Effector memory CD8-positive, alpha-beta T cell (primary cell): Measurements from ENCODE around the gene GALK1.
"Not testable (repeated sequence)": the region's sequence is repeated elsewhere in the genome, so short reads cannot be mapped to it uniquely, and the experiment has no call there.

Experiments used
- ATAC-seq: fragments of 150-1000 bp; cut with Tn5 transposase; replicated peaks from 2 replicates; pipeline ENCODE4 v1.10.0; 2021; ENCODE audit warnings: mild to moderate bottlenecking, moderate library complexity
- DNase-seq, 3 experiments: peaks; one replicate each; pipeline ENCODE4 v3.0.0; 2021
- H3K27ac Mint-ChIP-seq, 2 donors: one replicate each; pipeline ENCODE4 v1.8.0; 2022; ENCODE audit warnings: mild to moderate bottlenecking in 2 of 2, mixed read lengths in 2 of 2, moderate library complexity in 2 of 2
- H3K27me3 Mint-ChIP-seq, 2 donors: one replicate each; pipeline ENCODE4 v1.8.0; 2022; ENCODE audit warnings: mixed read lengths in 2 of 2
- H3K36me3 Mint-ChIP-seq: one replicate; pipeline ENCODE4 v1.8.0; 2022; ENCODE audit warnings: mild to moderate bottlenecking, moderate library complexity, mixed read lengths; ENCODE audit not compliant: insufficient read depth
- H3K4me1 Mint-ChIP-seq, 2 donors: one replicate each; pipeline ENCODE4 v1.8.0; 2022; ENCODE audit warnings: low read depth in 2 of 2, mixed read lengths in 2 of 2
- H3K4me3 Mint-ChIP-seq, 2 donors: one replicate each; pipeline ENCODE4 v1.8.0; 2022; ENCODE audit warnings: mild to moderate bottlenecking in 2 of 2, mixed read lengths in 2 of 2, moderate library complexity in 2 of 2
- H3K9me3 Mint-ChIP-seq, 2 donors: one replicate each; pipeline ENCODE4 v1.8.0; 2022; ENCODE audit warnings: mixed read lengths in 2 of 2
- total RNA-seq, 9 experiments: gene quantifications; one replicate each; lab custom pipeline; 2026; lab: John Stamatoyannopoulos, UW

Gene GALK1
- 6.8 to 20.9 (median 9.8) reads per million in 9 experiments for total RNA-seq

DNA sequence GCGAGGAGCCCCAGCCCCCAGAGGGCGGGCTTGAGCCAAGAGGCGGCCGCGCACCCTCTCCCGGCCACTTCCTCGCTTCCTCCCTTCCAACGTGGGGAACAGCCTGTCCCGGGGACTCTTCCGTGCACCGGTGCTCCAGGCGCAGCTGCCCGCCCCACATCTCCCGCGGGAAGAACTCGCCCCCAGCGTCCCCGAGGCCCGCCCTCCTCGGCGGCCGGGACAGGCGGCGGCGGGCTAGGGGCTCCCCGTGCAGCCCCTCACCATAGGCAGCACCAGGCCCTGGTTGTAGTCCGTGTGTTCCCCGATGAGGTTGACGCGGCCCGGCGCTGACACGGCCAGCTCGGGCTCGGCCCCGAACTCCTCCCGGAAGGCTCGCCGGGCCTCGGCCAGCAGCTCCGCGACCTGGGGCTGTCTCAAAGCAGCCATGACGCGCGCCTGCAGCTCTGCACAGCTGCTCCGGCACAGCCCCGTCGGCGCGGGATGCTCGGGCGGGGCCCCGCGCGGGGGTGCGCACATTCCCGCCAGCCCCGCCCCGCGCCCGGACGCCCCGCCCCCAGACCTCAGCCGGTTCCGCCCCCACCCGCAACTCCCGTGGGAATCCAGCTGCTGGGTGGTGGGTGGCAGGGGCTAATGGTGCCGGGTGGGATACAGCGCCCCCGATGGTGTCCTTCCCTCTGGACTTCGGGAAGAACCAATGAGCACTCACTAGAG is at the start of gene GALK1:
GALK1 (minus strand) TSS at position 482 of the 711 bp plus-strand sequence; CDS start at position 426, 56 bp downstream.
- ATAC-seq (peak; percentile 95), DNase-seq (peak in 2 of 3 experiments; percentile 53 to 62)
- H3K27me3 Mint-ChIP-seq: no peaks in the 10 kb centered on the region
- H3K27ac Mint-ChIP-seq: peak within 1 kb of the TSS; percentile 44 to 59
- no peaks in the 10 kb centered on the region for H3K36me3 Mint-ChIP-seq
- H3K4me3 Mint-ChIP-seq: peak within 1 kb of the TSS; percentile 72 to 80
- no peaks in the 10 kb centered on the region for H3K9me3 Mint-ChIP-seq
- peaks cover 8 to 17% of the 10 kb centered on the region in 2 donors for H3K4me1 Mint-ChIP-seq

- H3K27ac Mint-ChIP-seq: no peak overlapping the region
- H3K9me3 Mint-ChIP-seq: no peaks in the 10 kb centered on the region
- peaks cover 14% of the 10 kb centered on the region for H3K36me3 Mint-ChIP-seq
- no peak for DNase-seq
- H3K4me1 Mint-ChIP-seq: peaks cover 0 to 4% of the 10 kb centered on the region in 2 donors
- no peak for ATAC-seq
- H3K27me3 Mint-ChIP-seq: no peaks in the 10 kb centered on the region
- no peak overlapping the region for H3K4me3 Mint-ChIP-seq
These were observed 49.0 kb upstream of the GALK1 start for GRCh38 chr17:75814021-75814395.

DNA sequence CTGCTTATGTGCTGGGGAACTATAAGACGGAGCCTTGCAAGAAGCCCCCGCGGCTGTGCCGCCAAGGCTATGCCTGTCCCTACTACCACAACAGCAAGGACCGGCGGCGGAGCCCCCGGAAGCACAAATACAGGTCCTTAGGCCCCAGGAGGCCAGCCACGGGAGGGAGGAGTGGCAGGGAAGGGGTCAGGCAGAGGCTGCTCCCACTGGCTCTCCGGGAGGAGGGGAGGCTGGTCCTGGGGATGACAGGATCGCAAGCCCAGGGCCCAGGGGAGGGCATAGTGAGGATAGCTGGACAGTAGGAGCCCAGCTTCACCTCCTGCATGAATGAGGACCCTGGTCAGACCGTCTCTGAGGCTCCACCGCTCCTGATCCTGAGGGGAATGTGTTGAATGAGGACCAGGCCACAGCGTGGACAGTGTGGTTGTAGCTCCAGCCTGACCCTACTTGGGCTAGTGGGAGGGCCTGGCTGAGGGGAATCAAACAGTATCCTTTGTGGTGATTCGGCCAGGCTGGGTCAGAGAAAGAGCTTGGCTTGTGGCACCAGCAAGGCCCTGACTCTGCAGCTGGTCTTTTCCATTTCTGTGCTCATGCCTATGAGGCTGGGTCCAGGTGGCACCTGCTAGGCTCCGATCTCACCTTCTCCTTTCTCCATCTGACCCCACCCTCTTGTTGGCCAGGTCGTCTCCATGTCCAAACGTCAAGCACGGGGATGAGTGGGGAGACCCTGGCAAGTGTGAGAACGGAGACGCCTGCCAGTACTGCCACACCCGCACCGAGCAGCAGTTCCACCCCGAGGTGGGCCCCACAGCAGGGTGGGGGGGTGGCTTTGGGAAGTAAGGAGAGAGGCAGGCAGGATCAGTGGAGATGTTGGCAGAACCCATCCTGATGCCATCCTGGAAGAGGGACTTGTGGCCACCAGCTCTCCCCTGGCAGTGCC is 48.4 kb upstream of the GALK1 start:
- Mint-ChIP-seq H3K27ac (peak overlapping the region in 1 of 2 donors; percentile 14), H3K4me1 (peaks cover 3% of the 10 kb centered on the region in 2 donors), H3K4me3 (no peak overlapping the region), H3K9me3 (no peaks in the 10 kb centered on the region), H3K27me3 (no peaks in the 10 kb centered on the region), H3K36me3 (peaks cover 15% of the 10 kb centered on the region)
- DNase-seq (no peak), ATAC-seq (no peak)

GRCh38 chr17:75812096-75813013 is 47.4 kb upstream of the GALK1 start:
- Mint-ChIP-seq H3K4me3 (no peak overlapping the region), H3K36me3 (peaks cover 15% of the 10 kb centered on the region), H3K9me3 (no peaks in the 10 kb centered on the region), H3K27me3 (no peaks in the 10 kb centered on the region), H3K4me1 (peaks cover 3 to 7% of the 10 kb centered on the region in 2 donors), H3K27ac (peak overlapping the region in 1 of 2 donors; percentile 14)
- ATAC-seq: no peak
- DNase-seq: no peak

- Mint-ChIP-seq H3K27me3 (no peaks in the 10 kb centered on the region), H3K36me3 (peaks cover 15% of the 10 kb centered on the region), H3K9me3 (no peaks in the 10 kb centered on the region), H3K27ac (no peak overlapping the region), H3K4me3 (no peak overlapping the region), H3K4me1 (peaks cover 3 to 7% of the 10 kb centered on the region in 2 donors)
- DNase-seq (no peak), ATAC-seq (no peak)
These were observed 46.2 kb upstream of the GALK1 start for GRCh38 chr17:75811174-75811573.

DNA sequence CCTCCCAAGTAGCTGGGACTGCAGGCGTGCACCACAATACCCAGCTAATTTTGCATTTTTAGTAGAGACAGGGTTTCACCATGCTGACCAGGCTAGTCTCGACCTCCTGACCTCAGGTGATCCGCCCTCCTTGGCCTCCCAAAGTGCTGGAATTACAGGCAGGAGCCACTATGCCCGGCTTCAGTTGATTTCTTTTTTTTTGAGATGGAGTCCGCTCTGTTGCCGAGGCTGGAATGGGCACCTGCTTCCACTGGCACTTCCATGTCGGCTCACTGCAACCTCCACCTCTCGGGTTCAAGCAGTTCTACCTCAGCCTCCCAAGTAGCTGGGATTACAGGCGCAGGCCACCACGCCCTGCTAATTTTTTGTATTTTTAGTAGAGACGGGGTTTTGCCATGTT is 45.8 kb upstream of the GALK1 start:
- not testable (repeated sequence) for H3K4me1 Mint-ChIP-seq, DNase-seq, H3K27me3 Mint-ChIP-seq, H3K4me3 Mint-ChIP-seq, H3K27ac Mint-ChIP-seq, H3K9me3 Mint-ChIP-seq, ATAC-seq
- peaks cover 15% of the 10 kb centered on the region for H3K36me3 Mint-ChIP-seq

DNA sequence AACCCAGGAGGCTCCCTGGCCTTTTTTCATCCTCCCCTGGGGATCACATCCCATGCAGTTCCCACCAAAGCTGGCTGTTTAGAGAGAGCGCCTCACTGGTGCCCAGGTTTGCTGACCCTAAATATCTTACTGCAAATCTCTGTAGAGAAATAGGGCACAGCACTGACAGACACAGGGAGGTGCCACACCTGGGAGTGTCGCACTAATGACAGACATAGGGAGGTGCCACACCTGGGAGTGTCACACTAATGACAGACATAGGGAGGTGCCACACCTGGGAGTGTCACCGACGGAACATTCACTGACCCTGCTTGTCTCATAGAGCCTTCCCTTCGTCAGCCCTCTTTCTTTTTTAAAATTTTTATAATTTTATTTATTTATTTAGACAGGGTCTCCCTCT is 45.2 kb upstream of the GALK1 start:
- DNase-seq (no peak), ATAC-seq (no peak)
- H3K9me3 Mint-ChIP-seq: no peaks in the 10 kb centered on the region
- H3K36me3 Mint-ChIP-seq: peaks cover 15% of the 10 kb centered on the region
- no peaks in the 10 kb centered on the region for H3K27me3 Mint-ChIP-seq
- no peak overlapping the region for H3K4me3 Mint-ChIP-seq
- peak overlapping the region in 1 of 2 donors; percentile 26 for H3K27ac Mint-ChIP-seq
- peaks cover 3 to 7% of the 10 kb centered on the region in 2 donors for H3K4me1 Mint-ChIP-seq

GRCh38 chr17:75809631-75810111 is 44.7 kb upstream of the GALK1 start:
- no peak for DNase-seq
- no peaks in the 10 kb centered on the region for H3K9me3 Mint-ChIP-seq
- H3K27ac Mint-ChIP-seq: peak overlapping the region in 1 of 2 donors; percentile 26
- peaks cover 11% of the 10 kb centered on the region for H3K36me3 Mint-ChIP-seq
- H3K27me3 Mint-ChIP-seq: no peaks in the 10 kb centered on the region
- H3K4me1 Mint-ChIP-seq: peaks cover 3 to 7% of the 10 kb centered on the region in 2 donors
- no peak for ATAC-seq
- H3K4me3 Mint-ChIP-seq: no peak overlapping the region

DNA sequence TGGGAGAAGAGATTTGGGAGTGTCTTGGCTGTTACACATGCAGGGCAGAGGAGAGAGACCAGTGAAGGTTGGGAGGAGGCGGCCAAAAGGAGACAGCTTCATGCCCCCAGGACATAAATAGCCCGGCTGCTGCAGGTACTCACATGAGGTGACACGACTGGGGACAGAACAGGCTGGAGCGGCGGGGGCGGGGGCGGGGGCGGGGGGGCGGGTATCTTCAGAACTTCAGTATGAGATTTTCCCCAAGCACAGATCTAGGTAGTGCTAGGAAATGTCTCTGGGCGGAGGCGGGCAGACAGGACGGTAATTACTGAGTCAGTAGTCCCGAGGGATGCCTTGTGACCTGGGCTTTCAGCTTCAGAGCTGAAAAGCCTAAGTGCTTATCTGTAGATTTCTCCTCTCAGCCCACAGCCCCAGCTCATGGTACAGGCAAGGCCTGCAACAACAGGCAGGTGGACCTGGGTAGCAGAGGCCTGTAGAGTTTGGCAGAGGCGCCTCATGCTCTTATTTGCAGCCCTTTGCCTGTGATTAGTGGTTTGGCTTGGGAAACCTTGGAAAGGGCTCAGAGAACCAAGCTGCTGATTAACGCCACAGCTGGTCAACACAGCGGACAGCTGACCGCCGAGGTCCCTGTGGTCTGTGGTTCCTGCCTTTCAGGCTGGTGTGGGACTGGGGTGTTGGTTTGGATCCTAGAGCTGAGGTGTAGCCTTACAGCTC is 44.1 kb upstream of the GALK1 start:
- DNase-seq (no peak), ATAC-seq (no peak)
- H3K36me3 Mint-ChIP-seq: peaks cover 17% of the 10 kb centered on the region
- H3K27me3 Mint-ChIP-seq: no peaks in the 10 kb centered on the region
- peak overlapping the region in 1 of 2 donors; percentile 89 for H3K27ac Mint-ChIP-seq
- no peak overlapping the region for H3K4me3 Mint-ChIP-seq
- no peaks in the 10 kb centered on the region for H3K9me3 Mint-ChIP-seq
- peaks cover 3 to 7% of the 10 kb centered on the region in 2 donors for H3K4me1 Mint-ChIP-seq

DNA sequence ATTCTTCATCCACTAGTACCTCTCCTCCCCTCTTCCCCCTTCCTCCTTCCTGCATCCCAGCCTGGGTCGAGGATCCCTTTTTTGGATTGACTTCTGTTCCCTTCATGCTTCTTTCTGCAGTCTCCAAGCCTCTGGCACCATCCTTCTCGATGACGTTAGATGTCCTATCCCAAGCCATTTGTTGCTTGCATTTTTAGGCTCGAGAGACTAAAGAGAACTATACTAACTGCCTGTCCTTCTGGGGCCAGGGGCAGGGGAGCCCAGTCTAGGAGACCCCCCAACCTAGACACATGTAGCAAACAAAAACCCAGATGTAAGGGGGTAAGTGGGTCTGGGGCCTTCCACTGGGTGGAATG is 43.5 kb upstream of the GALK1 start:
- H3K27me3 Mint-ChIP-seq: no peaks in the 10 kb centered on the region
- DNase-seq (no peak), ATAC-seq (no peak)
- no peaks in the 10 kb centered on the region for H3K9me3 Mint-ChIP-seq
- peaks cover 3 to 8% of the 10 kb centered on the region in 2 donors for H3K4me1 Mint-ChIP-seq
- no peak overlapping the region for H3K4me3 Mint-ChIP-seq
- H3K27ac Mint-ChIP-seq: peak overlapping the region in 1 of 2 donors; percentile 89
- H3K36me3 Mint-ChIP-seq: peaks cover 14% of the 10 kb centered on the region

GRCh38 chr17:75807861-75808260 is 42.9 kb upstream of the GALK1 start:
- Mint-ChIP-seq H3K36me3 (peaks cover 13% of the 10 kb centered on the region), H3K27ac (peak overlapping the region; percentile 62 to 89), H3K4me3 (no peak overlapping the region), H3K4me1 (peaks cover 3 to 10% of the 10 kb centered on the region in 2 donors), H3K9me3 (no peaks in the 10 kb centered on the region), H3K27me3 (no peaks in the 10 kb centered on the region)
- ATAC-seq (no peak), DNase-seq (no peak)

DNA sequence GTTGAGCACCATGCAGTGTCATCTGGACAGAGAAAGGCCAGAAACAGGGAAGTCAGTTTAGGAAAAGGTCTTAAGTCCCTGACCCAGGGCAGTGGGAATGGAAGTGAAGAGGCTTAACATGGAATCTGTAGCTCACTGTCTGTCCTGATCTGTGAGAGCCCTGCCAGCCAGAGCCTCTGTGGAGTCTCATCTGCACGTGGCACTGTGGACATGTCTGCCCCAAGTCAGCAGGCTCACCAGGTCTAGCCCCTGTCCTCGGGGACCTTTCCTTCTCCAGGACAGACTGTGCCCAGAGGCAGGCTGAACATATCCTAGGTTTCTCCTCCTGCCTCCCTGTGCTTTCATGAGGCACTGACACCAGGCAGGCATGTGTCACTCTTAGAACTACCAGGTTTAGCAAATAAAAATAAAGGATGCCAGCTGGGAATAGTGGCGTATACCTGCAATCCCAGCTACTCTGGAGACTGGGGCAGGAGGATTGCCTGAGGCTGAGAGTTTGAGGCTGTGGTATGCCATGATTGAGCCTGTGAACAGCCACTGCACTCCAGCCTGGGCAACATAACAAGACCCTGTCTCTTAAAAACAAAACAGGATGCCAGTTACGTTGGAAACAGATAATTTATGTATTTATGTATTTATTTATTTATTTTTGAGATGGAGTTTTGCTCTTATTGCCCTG is 42.0 kb upstream of the GALK1 start:
- DNase-seq: no peak
- no peak for ATAC-seq
- peaks cover 22% of the 10 kb centered on the region for H3K36me3 Mint-ChIP-seq
- no peak overlapping the region for H3K4me3 Mint-ChIP-seq
- H3K27me3 Mint-ChIP-seq: no peaks in the 10 kb centered on the region
- H3K4me1 Mint-ChIP-seq: peaks cover 3 to 10% of the 10 kb centered on the region in 2 donors
- no peak overlapping the region for H3K27ac Mint-ChIP-seq
- no peaks in the 10 kb centered on the region for H3K9me3 Mint-ChIP-seq
